B cell (primary cell): ENCODE measurements around the gene HIRIP3. TPM values are rescaled to one million over a fixed set of nuclear protein-coding genes. Genes with fewer than 3 reads are reported as not detected.
A peak's percentile ranks its signal among the peaks of the same experiment; 100 is the strongest.

Source experiments
- ATAC-seq: fragments of 200-7000 bp; cut with Tn5 transposase; one replicate; pipeline ENCODE4 v1.10.0; 2021; ENCODE audit warnings: low read depth, mild to moderate bottlenecking, moderate number of reproducible peaks, moderate library complexity
- CTCF ChIA-PET: fragments of 350-600 bp; sonication (Branson Sonifier 250); formaldehyde crosslinking; loops from one replicate; lab custom pipeline; 2021; ENCODE audit warnings: antibody characterized with exemption, inconsistent platforms; lab: Charles Lee
- POLR2A ChIA-PET: fragments of 350-600 bp; sonication (Branson Sonifier 250); formaldehyde crosslinking; loops from one replicate; lab custom pipeline; 2021; ENCODE audit warnings: antibody characterized with exemption; lab: Charles Lee
- DNase-seq: peaks from one replicate; pipeline ENCODE4 v3.0.0; 2013
- H2AFZ ChIP-seq: 2 replicates; pipeline ENCODE4 v1.6.1; 2012; ENCODE audit warnings: mild to moderate bottlenecking, low read depth, low read length; ENCODE audit not compliant: insufficient read depth, poor library complexity, severe bottlenecking
- H3K27ac ChIP-seq, 2 donors: 1 replicate in 1 of 2; 2 replicates in 1 of 2; pipeline ENCODE4 v1.5.1; 2012 to 2013; ENCODE audit warnings: low read length in 2 of 2, mild to moderate bottlenecking in 2 of 2, moderate library complexity in 1 of 2
- H3K27me3 ChIP-seq, 4 experiments: fragments of 200-600 bp in 1 of 4; sonication (generic) in 1 of 4; replicated peaks in 1 of 4; 1 replicate in 2 of 4; 2 replicates in 2 of 4; pipeline versions ENCODE4 v1.6.1 to v1.7.0; 2013 to 2016; ENCODE audit warnings: low read length in 3 of 4, mild to moderate bottlenecking in 2 of 4, mixed read lengths in 1 of 4, moderate library complexity in 1 of 4; ENCODE audit not compliant: insufficient read depth in 4 of 4, control insufficient read depth in 3 of 4; ENCODE audit errors: control extremely low read depth in 1 of 4
- H3K36me3 ChIP-seq, 2 experiments: replicated peaks in 1 of 2; 1 replicate in 1 of 2; 2 replicates in 1 of 2; pipeline versions ENCODE4 v1.6.1 to v1.7.1; 2013; ENCODE audit warnings: low read length in 1 of 2; ENCODE audit not compliant: insufficient read depth in 2 of 2, control insufficient read depth in 1 of 2; ENCODE audit errors: control extremely low read depth in 1 of 2, extremely low read depth in 1 of 2
- H3K4me1 ChIP-seq, 2 donors: fragments of 200-600 bp in 1 of 2; sonication (generic) in 1 of 2; 1 replicate in 1 of 2; 2 replicates in 1 of 2; pipeline versions ENCODE4 v1.5.1 to v1.6.1; 2013 to 2017; ENCODE audit warnings: low read length in 2 of 2; ENCODE audit not compliant: control insufficient read depth in 2 of 2, insufficient read depth in 2 of 2
- H3K4me2 ChIP-seq: replicated peaks from 2 replicates; pipeline ENCODE3; 2012; ENCODE audit warnings: mild to moderate bottlenecking, low read depth, low read length; ENCODE audit not compliant: poor library complexity, severe bottlenecking
- H3K4me3 ChIP-seq, 5 experiments: fragments of 200-600 bp in 1 of 5; sonication (generic) in 1 of 5; 1 replicate in 3 of 5; 2 replicates in 2 of 5; pipeline versions ENCODE4 v1.5.1 to v1.7.0; 2011 to 2016; ENCODE audit warnings: low read length in 4 of 5, mild to moderate bottlenecking in 4 of 5, low read depth in 2 of 5, control low read depth in 1 of 5, moderate library complexity in 1 of 5; ENCODE audit not compliant: insufficient read depth in 1 of 5; ENCODE audit errors: control extremely low read depth in 1 of 5, extremely low read depth in 1 of 5
- H3K79me2 ChIP-seq: fragments of 200-600 bp; sonication (generic); one replicate; pipeline ENCODE4 v1.6.0; 2016; ENCODE audit warnings: low read length; ENCODE audit not compliant: control insufficient read depth, insufficient read depth
- H3K9ac ChIP-seq: fragments of 200-600 bp; sonication (generic); 2 replicates; pipeline ENCODE4 v1.6.1; 2017; ENCODE audit warnings: mild to moderate bottlenecking, low read length, moderate library complexity
- H3K9me3 ChIP-seq, 3 donors: one replicate each; pipeline versions ENCODE4 v1.6.1 to v1.7.1; 2013; ENCODE audit warnings: low read length in 2 of 3; ENCODE audit not compliant: control insufficient read depth in 2 of 3, insufficient read depth in 1 of 3; ENCODE audit errors: control extremely low read depth in 1 of 3
- H4K20me1 ChIP-seq: 2 replicates; pipeline ENCODE4 v1.6.0; 2012; ENCODE audit warnings: mild to moderate bottlenecking, low read length; ENCODE audit not compliant: insufficient read depth, control insufficient read depth, poor library complexity, severe bottlenecking
- H3K27ac Mint-ChIP-seq: one replicate; pipeline ENCODE4 v1.8.0; 2021; ENCODE audit warnings: mixed read lengths
- H3K27me3 Mint-ChIP-seq: one replicate; pipeline ENCODE4 v1.8.0; 2021; ENCODE audit warnings: mixed read lengths
- H3K4me1 Mint-ChIP-seq: one replicate; pipeline ENCODE4 v1.8.0; 2021; ENCODE audit warnings: mixed read lengths
- H3K4me3 Mint-ChIP-seq: one replicate; pipeline ENCODE4 v1.8.0; 2021; ENCODE audit warnings: mixed read lengths
- H3K9me3 Mint-ChIP-seq: one replicate; pipeline ENCODE4 v1.8.0; 2022; ENCODE audit warnings: mixed read lengths; ENCODE audit not compliant: insufficient read depth
- EZH2 ChIP-seq: IDR thresholded peaks from 2 replicates; pipeline ENCODE4 v1.6.1; 2012; ENCODE audit warnings: borderline replicate concordance, low read depth, mild to moderate bottlenecking, moderate library complexity, low read length; ENCODE audit not compliant: insufficient read depth, poor library complexity, severe bottlenecking
- WGBS: methylation state at CpG from one replicate; pipeline ENCODE4 v1.1.5; 2013; ENCODE audit warnings: missing lambda C conversion rate; ENCODE audit not compliant: insufficient coverage; 5-methylcytosine and 5-hydroxymethylcytosine counted together
- intact Hi-C: fragments of 100-400 bp; cut with micrococcal nuclease; formaldehyde crosslinking; loops from one replicate; pipeline ENCODE4 v1.10.0; 2022
- polyA plus RNA-seq: library from polyadenylated mRNA; depleted of rRNA; stranded (reverse); fragments of >200 nt; gene quantifications from 2 replicates; pipeline ENCODE4 v1.2.3, GENCODE V29; 2012
- total RNA-seq, 2 donors: library from RNA; stranded (reverse); fragments of 120-200 nt in 1 of 2; gene quantifications; 1 replicate in 1 of 2; 2 replicates in 1 of 2; pipeline versions ENCODE4 v1.2.3 to v1.2.4, GENCODE V29; 2013 to 2022
- TF ChIP-seq, protein P1 (sequence below): fragments of 200-600 bp; IDR thresholded peaks from one replicate; pipeline ENCODE4 v1.8.0; 2022; ENCODE audit warnings: antibody characterized with exemption, mild to moderate bottlenecking

The HIRIP3 gene
- total and polyA plus RNA-seq, 2 donors (not counting 1 experiment from before 2014, with no cell fraction given) = 12.2 to 13.9 TPM

DNA sequence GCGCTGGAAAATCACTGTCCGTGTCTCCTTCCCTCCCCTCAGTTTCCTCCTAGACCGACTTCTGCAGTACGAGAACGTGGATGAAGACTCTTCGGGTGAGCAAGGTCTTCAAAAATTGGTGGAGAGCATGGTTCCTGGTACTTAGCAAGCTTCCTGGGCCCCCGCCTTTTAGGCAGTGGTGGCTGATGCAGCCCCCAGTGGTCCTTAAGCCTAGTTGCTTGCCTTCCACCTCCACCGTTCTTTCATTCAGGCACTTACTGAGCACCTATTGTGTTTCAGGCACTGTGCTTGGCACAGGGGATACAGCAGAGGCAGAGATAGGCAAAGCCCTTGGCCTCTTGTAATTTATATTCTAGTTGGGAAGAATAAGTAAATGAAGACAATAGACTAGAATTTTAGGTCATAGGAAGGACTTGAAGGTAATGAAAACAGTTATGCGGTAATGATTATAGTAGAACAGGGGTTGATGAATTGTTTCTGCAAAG, 1.4 kb upstream of the HIRIP3 start:
- 34% methylated on average over 4 of the region's 9 CpGs for WGBS
- peaks cover 15 to 22% of the 10 kb centered on the region in 2 donors for H3K4me1 ChIP-seq
- intact Hi-C loops = loop anchor here (1.0 to 5.0 kb wide), 7 partner anchors 24 to 660 kb away; partner anchors contain the start of genes CDIPT, FBRS, KCTD13 and KIF22

More for the DNA sequence above, 1.4 kb upstream of the HIRIP3 start:
- Mint-ChIP-seq H3K27me3 (no peaks in the 10 kb centered on the region), H3K4me1 (peaks cover 43% of the 10 kb centered on the region), H3K27ac (peak overlapping the region; percentile 94), H3K4me3 (peak overlapping the region; percentile 98), H3K9me3 (no peaks in the 10 kb centered on the region)
- H3K79me2 ChIP-seq = peaks cover 13% of the 10 kb centered on the region
- no peaks in the 10 kb centered on the region for H3K9me3 ChIP-seq
- no peak for TF ChIP-seq EZH2
- TF ChIP-seq, protein P1, sequence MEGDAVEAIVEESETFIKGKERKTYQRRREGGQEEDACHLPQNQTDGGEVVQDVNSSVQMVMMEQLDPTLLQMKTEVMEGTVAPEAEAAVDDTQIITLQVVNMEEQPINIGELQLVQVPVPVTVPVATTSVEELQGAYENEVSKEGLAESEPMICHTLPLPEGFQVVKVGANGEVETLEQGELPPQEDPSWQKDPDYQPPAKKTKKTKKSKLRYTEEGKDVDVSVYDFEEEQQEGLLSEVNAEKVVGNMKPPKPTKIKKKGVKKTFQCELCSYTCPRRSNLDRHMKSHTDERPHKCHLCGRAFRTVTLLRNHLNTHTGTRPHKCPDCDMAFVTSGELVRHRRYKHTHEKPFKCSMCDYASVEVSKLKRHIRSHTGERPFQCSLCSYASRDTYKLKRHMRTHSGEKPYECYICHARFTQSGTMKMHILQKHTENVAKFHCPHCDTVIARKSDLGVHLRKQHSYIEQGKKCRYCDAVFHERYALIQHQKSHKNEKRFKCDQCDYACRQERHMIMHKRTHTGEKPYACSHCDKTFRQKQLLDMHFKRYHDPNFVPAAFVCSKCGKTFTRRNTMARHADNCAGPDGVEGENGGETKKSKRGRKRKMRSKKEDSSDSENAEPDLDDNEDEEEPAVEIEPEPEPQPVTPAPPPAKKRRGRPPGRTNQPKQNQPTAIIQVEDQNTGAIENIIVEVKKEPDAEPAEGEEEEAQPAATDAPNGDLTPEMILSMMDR = no peak
- peak overlapping the region in 1 of 2 donors; percentile 97 for H3K27ac ChIP-seq
- DNase-seq = no peak
- H3K4me2 ChIP-seq = peak overlapping the region; percentile 83
- peak overlapping the region; percentile 97 for H3K9ac ChIP-seq
- ChIA-PET POLR2A (interaction anchor here (0.7 kb wide), 2 partner anchors 11 to 923 kb away, joined by 3 to 4 read pairs; no protein-coding TSS in a partner anchor), CTCF (interaction anchor here (0.7 to 1.0 kb wide), 3 partner anchors 9 to 150 kb away, joined by 3 to 6 read pairs (median 3); partner anchors contain the start of gene ALDOA)
- H3K36me3 ChIP-seq = peaks cover 0 to 50% of the 10 kb centered on the region in 2 experiments
- H3K27me3 ChIP-seq = no peaks in the 10 kb centered on the region
- H2AFZ ChIP-seq = peak overlapping the region; percentile 96
- H4K20me1 ChIP-seq = peaks cover 17% of the 10 kb centered on the region
- no peak for ATAC-seq
- H3K4me3 ChIP-seq = peak overlapping the region; percentile 45 to 100 (median 93)
